ENCODE measurements around the gene WDFY2.
"Not testable (repeated sequence)": the region's sequence is repeated elsewhere in the genome, so short reads cannot be mapped to it uniquely, and the experiment has no call there.

Gene WDFY2
- 49.0 to 73.7 (median 69.8) reads per million in 4 donors for total RNA-seq

DNA sequence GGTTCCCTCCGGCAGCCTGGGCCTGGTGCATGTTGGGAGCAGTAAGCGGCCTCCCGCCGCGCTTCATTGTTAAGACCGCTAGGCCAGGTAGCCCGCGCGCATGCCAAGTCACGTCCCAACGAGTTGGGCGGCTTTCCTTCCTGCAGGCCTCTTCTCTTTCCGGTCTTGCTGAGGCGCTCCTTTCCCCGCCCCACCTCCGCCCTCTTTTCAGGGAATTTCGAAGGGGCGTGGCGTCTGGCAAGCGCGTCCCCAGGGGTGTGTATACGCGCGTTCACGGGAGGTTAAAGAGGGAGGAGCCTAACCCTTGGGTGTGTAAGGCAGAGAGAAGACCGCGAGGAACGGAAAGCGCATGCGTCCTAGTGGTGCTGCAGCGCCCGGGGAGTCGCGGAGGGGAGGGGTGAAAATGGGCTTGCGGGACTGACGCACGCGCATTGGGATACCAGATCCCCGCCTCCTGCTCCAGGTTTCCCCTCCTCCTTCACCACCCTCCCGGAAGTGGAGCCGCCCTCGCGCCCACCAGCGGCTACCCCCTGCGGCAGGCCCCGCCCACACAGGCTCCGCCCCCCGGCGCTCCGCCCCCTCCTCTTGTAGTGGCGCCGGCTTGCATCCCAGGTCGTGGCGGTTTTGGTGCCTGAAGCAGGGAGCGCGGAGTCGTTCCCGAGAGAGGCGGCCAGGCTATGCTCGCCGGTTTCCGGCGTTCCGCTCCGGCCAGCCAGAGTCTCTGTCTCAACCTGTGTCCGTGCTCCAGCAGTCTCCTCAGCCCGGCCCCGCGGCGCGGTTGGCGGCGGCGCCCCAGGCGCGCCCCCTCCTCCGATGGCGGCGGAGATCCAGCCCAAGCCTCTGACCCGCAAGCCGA lies at the start of gene WDFY2:
WDFY2 (plus strand) TSS at position 588 of the 856 bp plus-strand sequence; CDS start at position 814, 226 bp downstream.
- peak; percentile 98 to 100 (median 99) for DNase-seq

DNA sequence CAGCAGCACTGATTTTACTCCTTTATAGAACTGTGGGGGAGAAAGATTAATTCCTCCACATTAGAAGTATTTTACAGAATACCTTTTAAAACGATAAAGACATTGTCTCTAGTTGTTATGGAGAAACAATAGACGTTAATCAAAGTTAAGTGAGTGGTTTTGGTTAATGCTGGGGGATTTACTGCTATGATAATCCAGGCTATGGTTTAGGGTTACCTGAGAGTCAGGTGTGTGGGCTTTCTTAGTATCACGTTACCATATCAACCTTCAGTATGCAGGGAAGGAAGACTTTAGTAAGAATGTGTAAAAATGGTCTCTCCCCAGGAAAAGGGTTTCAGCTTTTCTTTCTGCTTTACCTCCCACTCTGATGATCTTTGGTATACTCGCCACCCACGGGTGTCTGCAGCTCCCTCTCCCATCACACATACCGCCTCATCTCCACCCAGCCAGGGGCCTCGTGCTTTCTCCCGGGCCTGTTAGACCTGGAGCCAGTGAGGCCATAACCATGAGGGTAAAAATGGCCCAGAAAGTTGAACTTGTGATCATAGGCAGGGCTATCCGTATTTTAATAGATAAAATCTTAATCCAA lies 45.6 kb upstream of the WDFY2 start:
- DNase-seq = no peak

GRCh38 chr13:51539887-51540286 lies 44.4 kb upstream of the WDFY2 start:
- DNase-seq = no peak

DNA sequence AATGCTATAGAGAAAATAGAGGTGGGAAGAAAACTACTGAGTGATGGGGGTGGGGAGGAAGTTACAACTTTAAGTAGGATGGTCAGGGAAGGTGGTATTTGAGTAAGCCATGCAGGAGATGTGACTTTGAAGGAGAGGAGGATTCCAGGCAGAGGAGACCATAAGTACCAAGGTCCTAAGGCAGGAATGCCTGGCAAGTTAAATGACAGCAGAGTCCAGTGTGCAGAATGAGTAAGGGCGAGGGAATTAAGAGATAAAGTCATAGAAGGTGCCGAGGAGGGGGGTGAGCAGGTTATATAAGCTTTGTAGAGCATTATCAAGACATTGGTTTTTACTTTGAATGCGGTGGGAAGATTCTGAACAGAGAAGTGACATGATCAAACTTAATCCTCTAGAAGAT lies 43.2 kb upstream of the WDFY2 start:
- no peak for DNase-seq

DNA sequence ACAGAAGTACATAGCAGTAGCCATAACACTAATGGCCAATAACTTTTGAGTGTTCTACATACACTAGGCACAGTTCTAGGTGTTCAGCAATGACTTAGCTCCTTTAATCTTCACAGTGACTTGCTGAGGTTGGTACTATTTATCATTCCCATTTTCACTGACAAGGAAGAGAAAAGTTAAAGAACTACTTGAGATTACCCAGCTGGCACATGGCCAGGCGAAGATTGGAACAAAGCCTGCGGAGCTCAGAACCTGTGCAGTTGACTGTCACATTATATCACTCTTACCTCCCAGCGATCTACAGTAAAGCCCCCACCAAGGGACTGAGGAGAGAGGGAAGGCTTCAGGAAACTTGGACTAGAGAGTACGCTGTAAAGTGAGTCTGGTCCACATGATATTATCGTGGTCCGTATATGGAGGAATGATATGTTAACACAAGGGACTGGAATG lies 42.4 kb upstream of the WDFY2 start:
- DNase-seq = no peak

DNA sequence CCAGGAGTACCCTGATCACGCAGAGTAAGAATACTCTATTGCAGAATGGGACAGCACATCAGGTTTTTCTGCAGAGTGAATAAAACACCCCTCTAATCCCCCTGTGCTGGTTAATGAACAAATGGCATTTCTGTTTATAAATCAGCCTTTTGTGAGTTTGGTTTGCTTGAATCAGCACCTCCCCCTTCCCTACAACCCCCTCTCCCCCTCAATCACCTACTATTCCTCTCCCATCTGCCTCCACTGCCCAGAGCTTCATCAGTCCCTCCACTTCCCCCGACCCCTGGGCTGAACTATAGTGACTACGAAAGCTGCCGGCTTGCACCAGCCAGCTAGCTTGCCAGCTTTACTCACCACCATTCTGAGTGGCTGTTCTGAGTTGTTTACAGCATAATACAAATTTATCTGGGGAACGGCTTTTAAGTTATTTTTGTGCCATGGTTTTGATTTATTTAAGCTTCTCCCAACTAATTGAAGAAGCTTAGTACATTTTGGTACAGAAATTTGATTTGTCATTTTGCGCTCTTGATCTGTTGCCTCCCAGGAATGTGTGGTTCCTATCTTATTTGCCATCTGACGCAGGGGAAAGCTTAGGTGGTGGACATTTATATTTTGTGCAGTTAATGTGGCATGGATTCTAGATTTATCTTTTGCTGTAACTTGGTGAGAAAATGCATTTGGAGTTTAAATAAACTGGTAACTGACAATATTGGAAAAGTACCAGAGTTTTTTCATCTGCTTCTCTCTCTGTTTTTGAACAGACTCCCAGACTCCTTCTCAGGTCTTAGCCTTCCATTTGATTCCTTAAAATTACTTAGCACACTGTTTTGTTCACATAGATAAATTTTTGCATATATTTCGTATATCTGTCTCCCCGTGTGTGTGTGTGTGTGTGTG lies 41.7 kb upstream of the WDFY2 start:
- DNase-seq = no peak

GRCh38 chr13:51545446-51545845 lies 38.8 kb upstream of the WDFY2 start:
- not testable (repeated sequence) for DNase-seq

DNA sequence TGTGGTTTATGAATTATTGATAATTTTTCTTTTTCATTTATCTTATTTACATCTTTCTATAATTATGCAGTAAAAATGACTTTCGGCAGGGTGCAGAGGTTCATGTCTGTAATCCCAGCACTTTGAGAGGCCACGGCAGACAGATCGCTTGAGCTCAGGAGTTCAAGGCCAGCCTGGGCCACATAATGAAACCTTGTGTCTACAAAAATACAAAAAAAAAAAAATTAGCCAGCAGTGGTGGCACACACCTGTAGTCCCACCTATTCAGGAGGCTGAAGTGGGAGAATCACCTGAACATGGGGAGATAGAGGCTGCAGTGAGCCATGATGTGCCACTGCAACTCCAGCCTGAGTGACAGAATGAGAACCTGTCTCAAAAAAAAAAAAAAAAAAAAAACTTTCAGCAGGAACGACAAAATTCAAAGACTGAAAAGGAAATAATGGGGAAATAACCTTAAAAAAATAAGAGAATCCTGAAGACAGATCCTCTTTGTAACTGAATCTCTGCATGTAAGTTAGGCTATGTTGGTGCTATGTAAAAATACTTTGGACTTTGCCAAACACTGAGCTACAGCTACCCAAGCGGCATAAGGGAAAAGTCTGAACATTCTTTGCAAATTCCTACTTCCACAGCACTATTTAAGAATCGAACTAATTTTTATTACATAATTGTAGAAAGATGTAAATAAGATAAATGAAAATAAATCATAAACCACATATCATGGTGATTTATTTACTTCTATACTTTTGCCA lies 36.7 kb upstream of the WDFY2 start:
- no peak for DNase-seq

DNA sequence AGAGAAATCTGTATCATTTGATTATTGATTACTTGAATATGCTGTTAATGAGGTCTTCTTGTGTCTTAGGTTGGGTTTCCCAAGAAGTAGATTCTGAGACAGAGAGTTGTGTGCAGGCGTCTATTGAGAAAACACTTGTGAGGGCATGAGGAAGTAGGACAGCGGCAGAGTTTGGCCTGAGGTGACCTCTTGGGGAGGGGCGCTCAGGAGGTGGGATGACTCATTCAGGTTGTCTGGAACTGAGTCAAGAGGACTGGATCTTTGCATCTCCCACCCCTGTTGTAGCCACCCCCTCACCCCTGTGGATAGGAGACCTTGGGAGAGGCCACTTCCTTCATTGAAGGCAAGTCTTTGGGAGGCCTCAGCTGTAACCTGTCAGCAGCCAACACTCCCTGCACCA lies 35.2 kb upstream of the WDFY2 start:
- DNase-seq = no peak

DNA sequence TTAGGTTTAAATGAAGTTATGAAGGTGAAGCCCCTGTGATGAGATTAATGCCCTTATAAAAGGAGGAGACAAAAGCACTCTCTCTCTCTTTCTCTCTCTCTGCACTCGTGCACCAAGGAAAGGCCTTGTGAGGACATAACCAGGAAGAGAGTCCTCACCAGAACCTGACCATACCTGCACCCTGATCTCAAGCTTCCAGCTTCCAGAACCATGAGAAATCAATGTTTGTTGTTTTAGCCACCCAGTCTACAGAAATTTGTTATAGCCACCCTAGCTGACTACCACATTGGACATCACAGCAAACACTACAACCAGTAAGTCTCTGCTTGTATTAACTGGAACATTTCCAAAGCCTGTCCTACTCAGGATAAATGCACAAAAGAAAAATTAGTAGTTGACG lies 34.7 kb upstream of the WDFY2 start:
- no peak for DNase-seq

DNA sequence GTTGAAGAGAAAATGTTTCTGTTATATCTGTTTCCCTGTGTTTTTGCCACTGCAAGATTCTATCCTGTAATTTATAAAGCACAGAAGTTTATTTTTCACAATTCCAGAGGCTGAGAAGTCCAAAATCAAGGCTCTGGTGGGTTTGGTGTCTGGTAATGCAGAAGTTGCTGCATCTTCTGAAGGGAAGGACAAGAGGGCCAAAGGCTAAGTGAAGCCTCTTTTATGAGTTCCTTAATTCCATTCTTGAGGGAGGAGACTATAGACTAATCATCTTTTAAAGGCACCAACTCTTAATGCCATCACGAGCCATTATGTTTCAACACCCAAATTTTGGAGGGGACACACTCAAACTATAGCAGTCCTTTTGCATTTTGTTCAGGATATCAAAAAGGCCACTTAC lies 34.1 kb upstream of the WDFY2 start:
- no peak for DNase-seq

DNA sequence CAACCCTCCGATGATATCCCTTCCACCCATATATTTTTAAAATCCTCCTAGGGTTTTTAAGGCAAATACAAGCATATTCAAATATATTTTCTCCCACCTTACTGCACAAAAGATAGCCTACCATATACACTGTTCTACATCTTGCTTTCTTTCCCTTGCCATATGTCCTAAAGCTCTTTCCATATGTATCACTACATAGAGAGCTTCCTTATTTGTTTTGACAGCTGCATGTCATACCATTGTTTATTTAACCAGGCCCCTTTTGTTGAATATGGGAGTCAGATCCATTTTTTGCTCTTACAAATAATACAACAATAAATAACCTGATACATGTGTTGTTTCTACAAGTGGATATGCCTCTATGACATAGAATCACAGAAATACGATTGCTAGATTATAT lies 32.8 kb upstream of the WDFY2 start:
- DNase-seq = no peak

- DNase-seq = no peak
Measured at GRCh38 chr13:51552027-51552426, 32.2 kb upstream of the WDFY2 start.

GRCh38 chr13:51553531-51553930 lies 30.7 kb upstream of the WDFY2 start:
- DNase-seq = no peak

DNA sequence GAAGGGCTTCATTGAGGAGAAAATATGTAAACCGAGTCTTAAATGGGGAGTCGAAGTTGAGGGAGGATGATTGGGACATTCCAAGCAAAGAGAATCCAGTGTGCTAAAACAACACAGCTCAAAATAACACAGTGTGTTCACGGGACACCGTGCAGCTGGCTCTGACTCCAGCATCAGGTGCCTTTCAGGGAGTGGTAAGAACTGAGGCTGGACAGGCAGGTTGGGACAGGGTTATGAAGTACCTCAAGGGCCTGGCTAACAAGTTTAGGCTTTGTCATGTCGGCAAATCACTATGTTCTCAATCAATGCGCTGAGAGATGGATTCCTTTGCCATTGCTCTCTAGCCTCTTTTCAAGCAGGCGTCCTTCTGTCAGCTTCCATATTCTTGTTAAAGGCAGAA lies 27.5 kb upstream of the WDFY2 start:
- no peak for DNase-seq

- DNase-seq = no peak
Measured at GRCh38 chr13:51557438-51557837, 26.8 kb upstream of the WDFY2 start.

DNA sequence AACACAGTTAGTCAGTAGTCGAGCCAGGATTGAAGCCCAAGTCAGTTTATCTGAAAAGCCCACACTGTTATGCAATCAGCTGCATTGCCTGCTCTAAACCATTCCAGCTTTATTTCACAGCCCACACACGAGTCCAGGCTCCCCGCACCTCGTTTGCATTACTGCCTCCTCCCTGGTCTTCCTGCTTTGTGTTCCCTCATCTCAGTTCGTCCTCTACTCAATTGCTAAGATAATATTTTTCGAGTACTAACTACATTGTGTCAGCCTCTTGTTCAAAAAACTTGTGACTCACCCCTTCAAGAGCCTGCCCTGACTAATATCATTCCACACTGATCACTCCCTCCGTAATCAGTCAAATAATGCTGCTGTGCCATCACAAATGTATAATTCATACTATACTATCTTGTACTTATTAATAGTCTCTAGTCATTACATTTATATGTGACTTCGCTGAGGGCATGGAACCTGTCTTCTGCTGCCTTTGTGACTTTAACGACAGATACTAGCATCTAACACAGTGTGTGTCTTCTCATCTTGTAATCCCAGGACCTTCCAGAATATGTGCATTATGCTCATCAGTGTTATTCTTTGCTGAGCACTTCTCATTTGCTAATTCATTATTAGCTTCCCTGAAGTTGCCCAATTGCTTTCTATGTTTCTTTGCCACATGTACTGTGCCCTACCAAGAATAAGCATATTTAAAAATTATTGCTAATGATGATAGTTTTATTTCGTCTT lies 26.2 kb upstream of the WDFY2 start:
- DNase-seq = no peak

DNA sequence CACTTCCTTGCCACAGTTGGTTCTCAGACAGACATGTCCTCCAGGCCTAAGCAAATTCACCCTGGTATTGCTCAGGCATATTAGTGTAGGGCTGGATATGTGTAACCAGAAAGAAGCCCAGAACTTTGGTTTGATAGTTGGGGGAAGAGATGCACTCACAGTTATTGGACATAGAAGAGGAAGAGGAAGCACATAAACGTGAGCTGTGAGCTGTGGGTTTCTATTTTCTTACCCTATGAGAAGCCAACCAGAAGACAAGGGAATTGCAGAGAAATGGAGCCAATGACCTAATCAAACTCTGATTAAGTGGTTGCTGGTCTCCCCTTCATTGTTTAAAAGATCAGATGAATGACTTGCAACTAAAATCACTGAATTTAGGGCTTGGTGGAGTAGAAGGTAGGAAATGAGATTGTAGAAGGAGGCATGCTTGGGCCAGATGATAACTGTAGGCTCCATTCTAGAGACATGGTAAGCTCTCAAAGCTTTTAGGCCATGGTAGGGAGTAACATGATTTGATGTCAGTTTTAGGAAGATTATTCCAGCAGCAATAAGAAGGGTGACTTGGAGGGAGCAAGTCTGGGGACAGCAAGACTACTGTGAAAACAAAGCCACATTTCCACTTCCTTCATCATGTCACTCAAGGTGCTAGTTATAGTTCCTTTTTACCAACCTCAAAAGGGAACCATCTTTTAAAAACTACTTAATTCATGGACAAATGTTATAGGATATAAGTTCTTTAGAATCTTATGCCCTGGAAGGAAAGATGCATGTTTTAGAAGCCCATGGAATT lies 24.1 kb upstream of the WDFY2 start:
- no peak for DNase-seq

GRCh38 chr13:51562011-51562671 lies 22.1 kb upstream of the WDFY2 start:
- DNase-seq = peak in 1 of 5 donors; percentile 59

- no peak for DNase-seq
Measured at GRCh38 chr13:51564252-51564651, 20.0 kb upstream of the WDFY2 start.
